ENCODE measurements around the gene NEK5.

The NEK5 gene

DNA sequence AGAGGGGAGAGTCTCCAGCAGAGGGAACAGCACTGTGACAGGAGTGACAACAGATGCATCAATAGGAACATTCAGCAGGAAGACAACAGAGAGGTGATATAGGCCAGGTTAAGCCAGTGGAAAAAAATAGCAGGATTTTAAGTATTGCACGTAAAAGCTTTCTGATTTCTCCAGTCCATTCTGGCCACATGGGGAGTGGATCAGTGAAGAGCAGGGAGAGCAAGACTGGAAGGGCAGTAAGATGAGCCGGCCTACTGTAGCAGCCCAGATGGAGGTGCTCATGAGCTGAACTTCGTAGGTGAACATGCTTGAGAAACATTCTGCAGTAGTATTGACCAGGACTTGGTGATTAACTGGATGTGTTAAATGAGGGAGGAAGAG lies 102.6 kb downstream of the NEK5 start:
- no peak for ATAC-seq
- no peak for TF ChIP-seq ISL1 (CRISPR knock-in tag; IDR thresholded peaks at IDR 0.05)
- TF ChIP-seq, protein P1, sequence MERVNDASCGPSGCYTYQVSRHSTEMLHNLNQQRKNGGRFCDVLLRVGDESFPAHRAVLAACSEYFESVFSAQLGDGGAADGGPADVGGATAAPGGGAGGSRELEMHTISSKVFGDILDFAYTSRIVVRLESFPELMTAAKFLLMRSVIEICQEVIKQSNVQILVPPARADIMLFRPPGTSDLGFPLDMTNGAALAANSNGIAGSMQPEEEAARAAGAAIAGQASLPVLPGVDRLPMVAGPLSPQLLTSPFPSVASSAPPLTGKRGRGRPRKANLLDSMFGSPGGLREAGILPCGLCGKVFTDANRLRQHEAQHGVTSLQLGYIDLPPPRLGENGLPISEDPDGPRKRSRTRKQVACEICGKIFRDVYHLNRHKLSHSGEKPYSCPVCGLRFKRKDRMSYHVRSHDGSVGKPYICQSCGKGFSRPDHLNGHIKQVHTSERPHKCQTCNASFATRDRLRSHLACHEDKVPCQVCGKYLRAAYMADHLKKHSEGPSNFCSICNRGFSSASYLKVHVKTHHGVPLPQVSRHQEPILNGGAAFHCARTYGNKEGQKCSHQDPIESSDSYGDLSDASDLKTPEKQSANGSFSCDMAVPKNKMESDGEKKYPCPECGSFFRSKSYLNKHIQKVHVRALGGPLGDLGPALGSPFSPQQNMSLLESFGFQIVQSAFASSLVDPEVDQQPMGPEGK (CRISPR knock-in tag; IDR thresholded peaks at IDR 0.05; ENCODE audit: borderline replicate concordance) = no peak
- TF ChIP-seq, protein P2, sequence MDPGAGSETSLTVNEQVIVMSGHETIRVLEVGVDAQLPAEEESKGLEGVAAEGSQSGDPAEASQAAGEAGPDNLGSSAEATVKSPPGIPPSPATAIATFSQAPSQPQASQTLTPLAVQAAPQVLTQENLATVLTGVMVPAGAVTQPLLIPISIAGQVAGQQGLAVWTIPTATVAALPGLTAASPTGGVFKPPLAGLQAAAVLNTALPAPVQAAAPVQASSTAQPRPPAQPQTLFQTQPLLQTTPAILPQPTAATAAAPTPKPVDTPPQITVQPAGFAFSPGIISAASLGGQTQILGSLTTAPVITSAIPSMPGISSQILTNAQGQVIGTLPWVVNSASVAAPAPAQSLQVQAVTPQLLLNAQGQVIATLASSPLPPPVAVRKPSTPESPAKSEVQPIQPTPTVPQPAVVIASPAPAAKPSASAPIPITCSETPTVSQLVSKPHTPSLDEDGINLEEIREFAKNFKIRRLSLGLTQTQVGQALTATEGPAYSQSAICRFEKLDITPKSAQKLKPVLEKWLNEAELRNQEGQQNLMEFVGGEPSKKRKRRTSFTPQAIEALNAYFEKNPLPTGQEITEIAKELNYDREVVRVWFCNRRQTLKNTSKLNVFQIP (CRISPR knock-in tag; IDR thresholded peaks at IDR 0.05; ENCODE audit: borderline replicate concordance, low read depth) = no peak
- TF ChIP-seq, protein P3, sequence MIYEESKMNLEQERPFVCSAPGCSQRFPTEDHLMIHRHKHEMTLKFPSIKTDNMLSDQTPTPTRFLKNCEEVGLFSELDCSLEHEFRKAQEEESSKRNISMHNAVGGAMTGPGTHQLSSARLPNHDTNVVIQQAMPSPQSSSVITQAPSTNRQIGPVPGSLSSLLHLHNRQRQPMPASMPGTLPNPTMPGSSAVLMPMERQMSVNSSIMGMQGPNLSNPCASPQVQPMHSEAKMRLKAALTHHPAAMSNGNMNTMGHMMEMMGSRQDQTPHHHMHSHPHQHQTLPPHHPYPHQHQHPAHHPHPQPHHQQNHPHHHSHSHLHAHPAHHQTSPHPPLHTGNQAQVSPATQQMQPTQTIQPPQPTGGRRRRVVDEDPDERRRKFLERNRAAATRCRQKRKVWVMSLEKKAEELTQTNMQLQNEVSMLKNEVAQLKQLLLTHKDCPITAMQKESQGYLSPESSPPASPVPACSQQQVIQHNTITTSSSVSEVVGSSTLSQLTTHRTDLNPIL (CRISPR knock-in tag; IDR thresholded peaks at IDR 0.05; ENCODE audit: low read depth) = no peak
- no peak for TF ChIP-seq SNAI2 (CRISPR knock-in tag; IDR thresholded peaks at IDR 0.05)
- TF ChIP-seq, protein P4, sequence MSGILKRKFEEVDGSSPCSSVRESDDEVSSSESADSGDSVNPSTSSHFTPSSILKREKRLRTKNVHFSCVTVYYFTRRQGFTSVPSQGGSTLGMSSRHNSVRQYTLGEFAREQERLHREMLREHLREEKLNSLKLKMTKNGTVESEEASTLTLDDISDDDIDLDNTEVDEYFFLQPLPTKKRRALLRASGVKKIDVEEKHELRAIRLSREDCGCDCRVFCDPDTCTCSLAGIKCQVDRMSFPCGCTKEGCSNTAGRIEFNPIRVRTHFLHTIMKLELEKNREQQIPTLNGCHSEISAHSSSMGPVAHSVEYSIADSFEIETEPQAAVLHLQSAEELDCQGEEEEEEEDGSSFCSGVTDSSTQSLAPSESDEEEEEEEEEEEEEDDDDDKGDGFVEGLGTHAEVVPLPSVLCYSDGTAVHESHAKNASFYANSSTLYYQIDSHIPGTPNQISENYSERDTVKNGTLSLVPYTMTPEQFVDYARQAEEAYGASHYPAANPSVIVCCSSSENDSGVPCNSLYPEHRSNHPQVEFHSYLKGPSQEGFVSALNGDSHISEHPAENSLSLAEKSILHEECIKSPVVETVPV (CRISPR knock-in tag; IDR thresholded peaks at IDR 0.05) = no peak
- TF ChIP-seq BACH2 (CRISPR knock-in tag; IDR thresholded peaks at IDR 0.05; ENCODE audit: borderline replicate concordance) = no peak
- TF ChIP-seq ESRRG (CRISPR knock-in tag; IDR thresholded peaks at IDR 0.05) = no peak
- TF ChIP-seq ZFP3 (CRISPR knock-in tag; IDR thresholded peaks at IDR 0.05) = no peak
- no peak for TF ChIP-seq GLIS3 (CRISPR knock-in tag; IDR thresholded peaks at IDR 0.05)
- no peak for TF ChIP-seq CSDC2 (CRISPR knock-in tag; IDR thresholded peaks at IDR 0.05)
- TF ChIP-seq ZNF8 (CRISPR knock-in tag; IDR thresholded peaks at IDR 0.05) = no peak
- no peak for TF ChIP-seq RARB (CRISPR knock-in tag; IDR thresholded peaks at IDR 0.05)
- TF ChIP-seq, protein P5, sequence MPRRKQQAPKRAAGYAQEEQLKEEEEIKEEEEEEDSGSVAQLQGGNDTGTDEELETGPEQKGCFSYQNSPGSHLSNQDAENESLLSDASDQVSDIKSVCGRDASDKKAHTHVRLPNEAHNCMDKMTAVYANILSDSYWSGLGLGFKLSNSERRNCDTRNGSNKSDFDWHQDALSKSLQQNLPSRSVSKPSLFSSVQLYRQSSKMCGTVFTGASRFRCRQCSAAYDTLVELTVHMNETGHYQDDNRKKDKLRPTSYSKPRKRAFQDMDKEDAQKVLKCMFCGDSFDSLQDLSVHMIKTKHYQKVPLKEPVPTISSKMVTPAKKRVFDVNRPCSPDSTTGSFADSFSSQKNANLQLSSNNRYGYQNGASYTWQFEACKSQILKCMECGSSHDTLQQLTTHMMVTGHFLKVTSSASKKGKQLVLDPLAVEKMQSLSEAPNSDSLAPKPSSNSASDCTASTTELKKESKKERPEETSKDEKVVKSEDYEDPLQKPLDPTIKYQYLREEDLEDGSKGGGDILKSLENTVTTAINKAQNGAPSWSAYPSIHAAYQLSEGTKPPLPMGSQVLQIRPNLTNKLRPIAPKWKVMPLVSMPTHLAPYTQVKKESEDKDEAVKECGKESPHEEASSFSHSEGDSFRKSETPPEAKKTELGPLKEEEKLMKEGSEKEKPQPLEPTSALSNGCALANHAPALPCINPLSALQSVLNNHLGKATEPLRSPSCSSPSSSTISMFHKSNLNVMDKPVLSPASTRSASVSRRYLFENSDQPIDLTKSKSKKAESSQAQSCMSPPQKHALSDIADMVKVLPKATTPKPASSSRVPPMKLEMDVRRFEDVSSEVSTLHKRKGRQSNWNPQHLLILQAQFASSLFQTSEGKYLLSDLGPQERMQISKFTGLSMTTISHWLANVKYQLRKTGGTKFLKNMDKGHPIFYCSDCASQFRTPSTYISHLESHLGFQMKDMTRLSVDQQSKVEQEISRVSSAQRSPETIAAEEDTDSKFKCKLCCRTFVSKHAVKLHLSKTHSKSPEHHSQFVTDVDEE (CRISPR knock-in tag; IDR thresholded peaks at IDR 0.05) = no peak
- no peak for TF ChIP-seq ZFP30 (CRISPR knock-in tag; IDR thresholded peaks at IDR 0.05)

DNA sequence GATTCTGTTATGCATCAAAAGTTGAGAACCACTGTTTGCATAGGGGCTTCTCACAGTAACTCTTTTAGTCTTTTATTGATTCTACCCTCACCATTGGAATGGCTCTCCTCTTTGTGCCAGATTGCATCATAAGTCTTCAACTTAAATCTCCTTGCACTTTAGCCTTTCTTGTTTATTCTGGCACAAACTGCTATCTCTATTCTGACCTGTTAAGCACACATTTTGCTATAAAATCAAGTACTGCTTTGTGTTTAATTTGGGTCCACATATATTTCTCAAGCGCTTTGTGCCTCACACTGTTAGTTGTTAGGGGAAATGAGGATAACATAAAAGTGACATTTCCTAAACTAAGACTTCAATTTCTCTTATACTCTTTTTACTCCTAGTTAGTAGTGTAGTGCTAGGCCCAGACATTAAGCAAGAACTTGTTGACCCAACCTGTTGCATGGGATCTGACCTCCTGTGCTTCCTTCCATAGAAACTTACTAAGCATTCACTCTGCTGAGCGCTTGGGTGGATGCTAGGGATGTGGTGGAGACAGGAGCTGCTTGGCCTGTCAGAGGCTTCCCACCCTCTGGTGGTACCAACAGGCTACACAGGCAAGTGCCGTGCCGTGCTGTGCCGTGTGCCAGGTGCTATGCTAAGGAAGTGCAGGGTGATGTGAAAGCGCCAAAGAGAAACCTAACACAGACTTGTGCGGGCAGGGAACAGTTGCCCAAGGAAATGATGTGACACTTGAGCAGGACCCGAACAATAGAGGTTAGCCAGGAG lies 103.2 kb downstream of the NEK5 start:
- ATAC-seq = no peak
- TF ChIP-seq TCF4 (CRISPR knock-in tag; IDR thresholded peaks at IDR 0.05; ENCODE audit: borderline replicate concordance) = no peak
- TF ChIP-seq GLIS3 (CRISPR knock-in tag; IDR thresholded peaks at IDR 0.05) = no peak

DNA sequence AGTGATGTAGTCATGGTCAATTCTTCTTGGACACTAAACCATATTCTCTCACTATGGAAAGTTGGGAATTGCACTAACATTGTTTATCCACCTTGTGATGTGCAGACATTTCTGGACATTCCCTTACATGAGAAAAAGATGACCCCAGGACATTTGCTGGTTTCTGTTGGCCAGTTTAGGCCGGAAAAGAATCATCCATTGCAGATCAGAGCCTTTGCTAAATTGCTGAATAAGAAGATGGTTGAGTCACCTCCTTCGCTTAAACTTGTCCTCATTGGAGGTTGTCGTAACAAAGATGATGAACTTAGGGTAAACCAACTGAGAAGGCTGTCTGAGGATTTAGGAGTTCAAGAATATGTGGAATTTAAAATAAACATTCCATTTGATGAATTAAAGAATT lies 104.4 kb downstream of the NEK5 start, which contains the start of gene UTP14C:
UTP14C (plus strand) TSS at position 211 of the 400 bp plus-strand sequence. CDS start 4,114 bp downstream, outside the sequence.
- ATAC-seq = no peak
- TF ChIP-seq RARB (CRISPR knock-in tag; IDR thresholded peaks at IDR 0.05) (no peak), PPARA (CRISPR knock-in tag; IDR thresholded peaks at IDR 0.05; ENCODE audit: borderline replicate concordance) (no peak), ISL1 (CRISPR knock-in tag; IDR thresholded peaks at IDR 0.05) (no peak), OSR1 (CRISPR knock-in tag; IDR thresholded peaks at IDR 0.05) (no peak), ZNF70 (CRISPR knock-in tag; IDR thresholded peaks at IDR 0.05) (no peak), ZNF565 (CRISPR knock-in tag; conservative IDR thresholded peaks at IDR 0.05; ENCODE audit: low read depth) (no peak), ZC3H10 (CRISPR knock-in tag; IDR thresholded peaks at IDR 0.05) (no peak), ZFP30 (CRISPR knock-in tag; IDR thresholded peaks at IDR 0.05) (no peak), CSDC2 (CRISPR knock-in tag; IDR thresholded peaks at IDR 0.05) (no peak), BACH2 (CRISPR knock-in tag; IDR thresholded peaks at IDR 0.05; ENCODE audit: borderline replicate concordance) (no peak), TOX (CRISPR knock-in tag; IDR thresholded peaks at IDR 0.05; ENCODE audit: borderline replicate concordance) (no peak), ARNTL (CRISPR knock-in tag; IDR thresholded peaks at IDR 0.05; ENCODE audit: borderline replicate concordance, low read depth) (no peak), TCF4 (CRISPR knock-in tag; IDR thresholded peaks at IDR 0.05; ENCODE audit: borderline replicate concordance) (no peak), ESRRG (CRISPR knock-in tag; IDR thresholded peaks at IDR 0.05) (no peak), GLIS3 (CRISPR knock-in tag; IDR thresholded peaks at IDR 0.05) (no peak), ZFP3 (CRISPR knock-in tag; IDR thresholded peaks at IDR 0.05) (no peak)
- TF ChIP-seq, protein P2 (CRISPR knock-in tag; IDR thresholded peaks at IDR 0.05; ENCODE audit: borderline replicate concordance, low read depth) = no peak
- TF ChIP-seq, protein P3 (CRISPR knock-in tag; IDR thresholded peaks at IDR 0.05; ENCODE audit: low read depth) = no peak
- TF ChIP-seq, protein P4 (CRISPR knock-in tag; IDR thresholded peaks at IDR 0.05) = no peak

All from SK-N-SH treated with all-trans-retinoic acid at 6 μM for 48 hours (cell line).